ENCODE measurements around the gene RHCG.

RHCG gene

DNA sequence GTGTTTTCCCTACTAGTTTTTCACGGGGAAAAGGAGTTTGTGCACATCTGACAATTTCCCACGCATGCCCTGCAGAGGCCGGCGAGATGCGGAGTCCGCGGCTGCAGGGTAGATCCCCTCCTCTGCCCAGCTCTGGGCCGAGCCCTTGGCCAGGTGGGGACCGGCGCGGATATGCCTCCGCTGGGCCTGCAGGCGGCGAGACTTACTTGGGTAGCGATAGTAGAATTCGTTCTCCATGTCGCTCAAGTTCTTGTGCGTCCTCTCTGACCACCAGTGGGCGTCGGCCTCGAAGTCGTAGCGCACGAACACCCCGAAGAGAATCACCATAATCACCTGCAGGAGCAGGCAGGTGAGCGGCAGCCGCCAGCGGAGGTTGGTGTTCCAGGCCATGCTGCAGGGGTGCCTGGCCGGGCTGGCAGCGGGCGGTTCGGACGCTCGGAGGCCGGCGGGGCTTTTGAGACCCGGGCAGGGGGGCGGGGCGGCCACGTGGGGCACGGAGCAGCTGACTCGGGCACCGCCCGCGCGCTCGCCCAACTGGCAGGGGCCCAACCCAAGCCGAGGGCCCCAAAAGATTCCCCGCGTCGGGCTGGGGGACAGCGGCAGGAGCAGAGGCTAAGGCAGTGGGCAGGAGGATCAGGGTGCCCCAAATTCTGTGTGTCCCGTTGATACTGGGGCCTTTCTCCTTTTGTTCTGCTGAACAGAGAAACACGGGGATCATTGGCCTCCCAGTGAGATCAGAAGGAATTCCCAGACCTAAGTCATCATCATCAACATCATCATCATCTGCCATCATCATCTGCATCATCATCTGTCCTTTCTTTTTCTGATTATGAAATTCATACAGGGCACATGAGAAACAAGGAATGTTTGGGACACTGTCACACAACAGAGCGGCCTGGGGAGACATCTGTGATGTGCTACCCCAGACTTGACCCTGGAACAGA lies at the start of gene RHCG:
TSS of gene RHCG (minus strand) at position 429 of the 944 bp plus-strand sequence. CDS start at position 390, 39 bp downstream.
- peak; percentile 8 for DNase-seq

GRCh38 chr15:89543389-89543788 lies 47.0 kb upstream of the RHCG start:
- DNase-seq, result no peak

DNA sequence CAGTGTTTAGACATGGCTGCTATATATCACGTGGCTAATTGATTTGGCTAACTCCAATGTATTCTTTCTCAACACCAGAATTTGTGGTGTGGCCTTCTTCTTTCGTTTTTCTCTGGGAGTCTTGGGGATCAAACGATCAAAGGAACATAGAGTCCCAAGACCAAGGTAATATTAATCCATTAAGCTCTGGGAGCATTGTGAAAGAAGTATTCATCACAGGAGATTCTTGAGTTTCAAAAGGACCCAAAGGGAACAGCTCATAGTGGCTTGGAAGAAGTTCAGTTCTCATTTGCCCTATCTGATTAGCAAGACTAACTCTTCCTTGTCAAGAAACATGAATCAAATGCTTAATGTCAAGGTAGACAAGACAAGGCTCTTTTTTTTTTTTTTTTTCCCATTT lies 46.0 kb upstream of the RHCG start:
- no peak for DNase-seq

GRCh38 chr15:89539027-89539426 lies 42.6 kb upstream of the RHCG start:
- DNase-seq, result no peak

- no peak for DNase-seq
These were observed 37.6 kb upstream of the RHCG start for GRCh38 chr15:89533861-89534544.

DNA sequence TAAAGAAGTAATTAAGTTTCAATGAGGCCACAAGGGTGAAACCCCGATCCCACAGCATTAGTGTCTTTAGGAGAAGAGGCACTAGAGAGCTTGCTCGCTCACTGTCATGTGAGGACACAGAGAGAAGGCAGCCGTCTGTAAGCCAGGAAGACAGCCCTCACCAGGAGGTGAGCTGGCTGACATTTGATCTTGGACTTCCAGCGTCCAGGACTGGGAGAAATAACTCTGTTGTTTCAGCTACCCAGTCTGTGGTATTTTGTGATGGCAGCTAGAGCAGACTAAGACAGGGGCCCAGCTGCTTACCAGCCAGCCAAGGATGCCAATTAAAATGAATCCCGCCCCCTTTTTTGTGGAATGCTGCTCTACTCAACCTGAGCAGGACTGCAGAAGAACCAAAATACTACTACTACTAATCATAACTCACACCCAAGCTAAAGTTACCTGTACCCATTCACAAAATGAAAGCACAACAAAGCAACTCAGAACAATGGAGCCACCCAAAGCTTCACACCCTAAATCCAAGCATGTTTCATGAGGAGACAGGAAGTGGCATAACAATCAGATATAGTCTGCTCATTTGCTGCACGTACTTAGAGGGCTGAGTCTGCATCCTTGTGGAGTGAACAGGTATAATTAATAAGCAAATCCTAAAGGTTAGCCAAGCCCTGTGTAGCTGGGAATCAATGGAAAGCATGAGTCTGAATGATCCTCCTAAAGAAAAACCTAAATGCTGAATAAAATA lies 35.6 kb upstream of the RHCG start:
- no peak for DNase-seq

- DNase-seq, result no peak
These were observed 34.6 kb upstream of the RHCG start for GRCh38 chr15:89530976-89531375.

DNA sequence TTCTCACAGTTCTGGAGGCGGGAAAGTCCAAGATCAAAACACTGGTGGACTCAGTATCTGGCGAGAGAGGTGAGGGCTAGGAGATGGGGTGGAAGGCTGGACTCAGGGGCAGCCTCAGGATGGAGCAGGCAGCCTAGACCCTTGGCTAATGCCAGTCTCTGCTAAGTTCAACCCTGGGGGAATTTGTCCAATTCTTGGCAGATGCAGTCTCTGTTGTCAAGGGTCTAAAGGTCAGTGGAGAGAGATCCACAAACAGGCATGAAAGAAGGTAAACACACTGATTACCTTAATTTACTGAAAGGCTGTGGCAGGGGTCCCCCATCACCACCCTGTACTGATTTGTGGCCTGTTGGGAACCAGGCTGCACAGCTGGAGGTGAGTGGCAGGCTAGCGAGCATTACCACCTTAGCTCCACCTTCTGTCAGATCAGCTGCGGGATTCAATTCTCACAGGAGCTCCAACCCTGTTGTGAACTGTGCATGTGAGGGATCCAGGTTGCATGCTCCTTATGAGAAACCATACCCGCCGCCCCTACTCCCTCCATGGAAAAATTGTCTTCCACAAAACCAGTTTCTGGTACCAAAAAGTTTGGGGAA lies 32.5 kb upstream of the RHCG start:
- DNase-seq, result no peak

DNA sequence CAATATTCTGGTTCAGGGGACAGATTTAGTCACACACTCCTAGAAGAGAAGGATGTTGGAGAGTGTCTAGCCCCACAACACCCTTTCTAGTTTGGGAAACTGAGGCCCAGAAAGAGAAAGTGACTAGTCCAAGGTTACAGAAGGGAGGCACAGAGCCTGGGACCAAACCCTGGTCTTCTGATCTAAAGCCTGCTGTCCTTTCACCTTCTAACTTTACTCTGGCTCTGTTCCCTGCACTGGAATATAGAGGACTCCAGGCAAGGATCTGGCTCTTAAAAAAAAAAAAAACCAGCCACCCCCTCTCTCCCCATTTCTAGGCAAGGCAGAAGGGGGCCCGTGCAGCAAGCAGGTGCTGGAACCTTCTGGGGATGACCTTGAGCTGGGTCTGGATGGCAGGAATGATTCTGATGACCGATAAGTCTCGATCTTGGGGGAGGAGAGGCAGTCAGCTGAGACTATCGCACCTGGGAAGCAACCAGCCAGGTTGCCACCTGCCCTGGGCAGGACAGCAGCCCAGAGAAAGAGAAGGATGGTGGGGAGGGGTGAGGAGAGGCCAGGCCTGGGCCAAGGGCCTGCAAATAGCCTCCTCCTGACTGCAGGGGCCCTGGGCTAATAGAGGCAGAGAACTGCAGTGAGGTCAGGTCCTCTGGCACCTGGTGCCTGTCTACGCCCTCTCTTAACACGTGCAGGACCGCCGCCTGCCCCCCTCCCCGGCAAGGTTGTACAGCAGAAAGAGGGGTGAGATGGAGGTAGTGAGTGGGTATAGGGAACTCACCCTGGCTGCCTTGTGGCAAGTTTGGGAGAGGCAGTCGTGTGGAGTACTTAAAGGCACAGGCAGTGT lies 30.4 kb upstream of the RHCG start:
- DNase-seq, result no peak

GRCh38 chr15:89526181-89526580 lies 29.8 kb upstream of the RHCG start:
- DNase-seq, result no peak

- DNase-seq, result no peak
These were observed 27.8 kb upstream of the RHCG start for GRCh38 chr15:89524184-89524583.

GRCh38 chr15:89523101-89523500 lies 26.7 kb upstream of the RHCG start:
- DNase-seq, result no peak

DNA sequence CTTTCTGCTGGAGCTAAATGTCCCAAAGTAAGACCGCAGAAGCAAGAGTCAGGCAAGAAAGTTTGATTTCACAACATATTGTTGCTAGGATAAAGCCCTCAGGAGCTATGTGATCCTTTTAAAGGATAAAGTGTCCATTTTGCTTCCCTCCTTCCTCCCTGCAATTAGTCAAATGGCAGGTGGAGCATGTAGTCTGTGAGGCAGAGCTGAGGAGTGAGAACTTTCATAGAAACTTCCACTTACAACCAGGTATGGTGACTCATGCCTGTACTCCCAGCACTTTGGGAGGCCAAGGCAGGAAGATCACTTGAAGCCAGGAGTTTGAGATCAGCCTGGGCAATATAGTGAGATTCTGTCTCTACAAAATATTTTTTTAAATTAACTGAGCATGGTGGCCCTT lies 25.2 kb upstream of the RHCG start:
- no peak for DNase-seq

DNA sequence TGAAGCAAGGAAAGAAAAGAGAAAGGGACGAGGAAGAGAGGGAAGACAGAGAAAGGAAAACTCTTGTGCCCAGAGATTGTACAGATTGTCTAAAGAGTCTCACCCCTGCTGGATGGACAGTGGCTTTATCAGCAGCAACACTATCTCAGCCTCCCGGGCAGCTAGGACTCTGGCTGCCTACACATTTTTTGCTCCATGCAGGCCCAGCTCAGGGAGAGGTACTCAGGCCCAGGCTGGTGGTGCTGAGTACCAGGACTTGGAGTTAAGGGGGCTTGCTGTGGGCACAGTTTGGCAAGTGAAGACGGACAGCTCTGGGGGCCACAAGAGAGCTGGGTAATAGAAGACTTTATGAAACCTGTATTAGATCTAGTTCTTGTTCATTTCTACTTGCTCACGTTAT lies 19.1 kb upstream of the RHCG start:
- no peak for DNase-seq

- DNase-seq, result no peak
These were observed 18.4 kb upstream of the RHCG start for GRCh38 chr15:89514596-89515406.

- DNase-seq, result no peak
These were observed 17.8 kb upstream of the RHCG start for GRCh38 chr15:89514186-89514585.

DNA sequence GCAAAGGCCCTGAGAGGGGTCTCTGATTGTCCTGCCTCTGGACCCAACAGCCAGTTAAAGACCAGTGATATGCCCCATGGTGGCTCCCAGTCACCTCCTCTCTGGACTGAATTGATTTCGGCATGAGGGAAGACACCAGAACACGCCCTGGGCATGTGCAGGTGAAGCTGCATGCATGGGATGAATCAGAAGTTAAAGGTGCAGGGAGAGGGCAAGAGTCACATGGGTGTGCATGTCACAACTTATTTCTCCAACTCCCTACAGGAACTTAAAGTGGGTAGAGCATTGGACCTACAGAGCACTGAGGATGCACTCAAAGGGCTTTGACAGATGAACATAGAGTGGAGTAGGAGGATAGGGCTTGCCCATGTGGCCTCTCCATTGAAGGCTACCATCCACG lies 16.9 kb upstream of the RHCG start:
- no peak for DNase-seq

GRCh38 chr15:89512631-89513030 lies 16.2 kb upstream of the RHCG start:
- DNase-seq, result no peak

GRCh38 chr15:89506026-89506686 lies 9.8 kb upstream of the RHCG start:
- no peak for DNase-seq

DNA sequence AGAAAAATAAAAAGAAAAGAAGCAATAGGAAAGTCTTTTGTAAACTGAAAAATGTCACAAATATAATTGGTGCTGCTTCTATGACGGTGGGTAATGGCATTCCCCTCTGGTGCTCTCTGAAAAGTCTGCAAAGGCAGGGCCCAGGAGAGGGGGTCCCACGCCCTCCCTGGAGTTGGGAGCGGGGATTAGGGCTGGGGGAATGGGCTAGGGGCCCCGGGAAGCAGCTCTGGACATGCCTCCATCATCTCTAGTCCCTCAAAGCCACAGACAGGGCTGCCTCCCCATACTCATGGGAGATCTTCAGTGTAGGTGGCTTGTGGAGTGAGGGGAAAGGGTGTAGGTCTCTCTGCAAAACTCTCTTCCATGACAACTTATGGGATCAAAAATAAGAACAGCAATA lies 7.8 kb upstream of the RHCG start:
- no peak for DNase-seq

Measured in midbrain (tissue), 1 donor.